NB4 (cell line): Measurements from ENCODE around the gene MOB2.

Source experiments
- CTCF ChIP-seq: IDR thresholded peaks from one replicate; pipeline ENCODE4 v1.5.1; 2012; ENCODE audit warnings: low read depth, low read length
- MAX ChIP-seq: IDR thresholded peaks from 2 replicates; pipeline ENCODE4 v1.6.1; 2011; ENCODE audit warnings: low read depth, low read length
- MYC ChIP-seq: IDR thresholded peaks from 2 replicates; pipeline ENCODE4 v1.6.1; 2011; ENCODE audit warnings: low read depth, low read length
- POLR2A ChIP-seq: IDR thresholded peaks from 2 replicates; pipeline ENCODE4 v1.6.1; 2011; ENCODE audit warnings: mild to moderate bottlenecking; ENCODE audit not compliant: insufficient read length; ENCODE audit errors: extremely low read depth

DNA sequence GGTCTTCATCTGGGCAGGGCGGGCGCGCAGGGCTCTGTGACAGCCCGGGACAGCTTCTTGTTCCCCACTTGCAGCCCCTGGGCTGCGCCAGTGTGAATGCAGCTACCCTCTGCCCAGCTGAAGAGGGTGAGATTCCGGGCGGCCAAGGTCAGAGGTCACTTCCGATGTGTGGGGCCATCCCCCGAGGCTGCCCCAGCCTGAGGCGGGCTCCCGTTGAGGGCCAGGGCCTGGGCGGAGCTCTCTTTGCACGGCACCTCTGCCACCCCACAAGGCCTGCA is 23.9 kb downstream of the MOB2 start:
- no peak for TF ChIP-seq CTCF
- TF ChIP-seq MAX: no peak
- no peak for TF ChIP-seq POLR2A
- TF ChIP-seq MYC: no peak
